GM12892 (cell line): ENCODE data around the gene CSPG4.
A peak's percentile ranks its signal among the peaks of the same experiment; 100 is the strongest.
"Not testable (repeated sequence)": the region's sequence is repeated elsewhere in the genome, so short reads cannot be mapped to it uniquely, and the experiment has no call there.

Experiments
- DNase-seq: peaks from one replicate; pipeline ENCODE4 v3.0.0; 2011; ENCODE audit not compliant: insufficient read length
- FAIRE-seq: peaks from 2 replicates; lab custom pipeline; 2011; peaks lifted over from hg19 to GRCh38; lab: Jason Lieb, UNC
- POLR2A ChIP-seq: IDR thresholded peaks from 2 replicates; pipeline ENCODE4 v1.6.1; 2011; ENCODE audit warnings: low read depth, low read length, control low read depth
- POLR2AphosphoS5 ChIP-seq: IDR thresholded peaks from 2 replicates; pipeline ENCODE4 v1.6.1; 2011; ENCODE audit warnings: low read depth, low read length, control low read depth
- TAF1 ChIP-seq: IDR thresholded peaks from 2 replicates; pipeline ENCODE4 v1.6.1; 2011; ENCODE audit warnings: low read depth, mild to moderate bottlenecking, control low read depth, low read length, borderline replicate concordance

Gene CSPG4

GRCh38 chr15:75720787-75721479, 8.3 kb upstream of the CSPG4 start:
- DNase-seq = no peak
- no peak for FAIRE-seq
- TF ChIP-seq POLR2AphosphoS5 = no peak
- no peak for TF ChIP-seq TAF1
- no peak for TF ChIP-seq POLR2A

- DNase-seq (no peak), FAIRE-seq (no peak)
- TF ChIP-seq TAF1 = no peak
- TF ChIP-seq POLR2A = no peak
- no peak for TF ChIP-seq POLR2AphosphoS5
These were observed 7.6 kb upstream of the CSPG4 start for GRCh38 chr15:75720297-75720696.

GRCh38 chr15:75718328-75718727, 5.7 kb upstream of the CSPG4 start:
- no peak for FAIRE-seq
- DNase-seq = no peak
- no peak for TF ChIP-seq POLR2AphosphoS5
- no peak for TF ChIP-seq POLR2A
- TF ChIP-seq TAF1 = no peak

- not testable (repeated sequence) for FAIRE-seq, DNase-seq
These were observed 4.4 kb upstream of the CSPG4 start for GRCh38 chr15:75717001-75717400.

- DNase-seq, FAIRE-seq: not testable (repeated sequence)
These were observed 3.8 kb upstream of the CSPG4 start for GRCh38 chr15:75716249-75716950.

GRCh38 chr15:75715312-75715832, 2.7 kb upstream of the CSPG4 start:
- FAIRE-seq, DNase-seq: not testable (repeated sequence)

- no peak for FAIRE-seq
- TF ChIP-seq POLR2A = no peak
These were observed 1.5 kb upstream of the CSPG4 start for GRCh38 chr15:75714195-75714594.

GRCh38 chr15:75713338-75713895, 769 bp upstream of the CSPG4 start:
- no peak for FAIRE-seq
- TF ChIP-seq POLR2A (no peak), POLR2AphosphoS5 (no peak), TAF1 (no peak)

More at GRCh38 chr15:75714195-75714594, 1.5 kb upstream of the CSPG4 start:
- no peak for DNase-seq

GRCh38 chr15:75711495-75711894, 1.2 kb downstream of the CSPG4 start:
- not testable (repeated sequence) for DNase-seq, FAIRE-seq

More at GRCh38 chr15:75713338-75713895, 769 bp upstream of the CSPG4 start:
- DNase-seq = no peak

GRCh38 chr15:75710874-75711273, 1.8 kb downstream of the CSPG4 start:
- not testable (repeated sequence) for DNase-seq
- peak; percentile 67 for FAIRE-seq

GRCh38 chr15:75709458-75709857, 3.2 kb downstream of the CSPG4 start:
- DNase-seq, FAIRE-seq: not testable (repeated sequence)

- DNase-seq (no peak), FAIRE-seq (peak; percentile 5)
- TF ChIP-seq POLR2A (no peak), TAF1 (no peak), POLR2AphosphoS5 (no peak)
These were observed 6.0 kb downstream of the CSPG4 start for GRCh38 chr15:75706682-75706954.

GRCh38 chr15:75705854-75706681, 6.6 kb downstream of the CSPG4 start:
- DNase-seq (no peak), FAIRE-seq (peak; percentile 21)
- no peak for TF ChIP-seq TAF1
- TF ChIP-seq POLR2AphosphoS5 = no peak
- no peak for TF ChIP-seq POLR2A

- not testable (repeated sequence) for FAIRE-seq, DNase-seq
These were observed 7.3 kb downstream of the CSPG4 start for GRCh38 chr15:75705375-75705774.
